ENCODE data around the gene CD74.

CD74 gene

DNA sequence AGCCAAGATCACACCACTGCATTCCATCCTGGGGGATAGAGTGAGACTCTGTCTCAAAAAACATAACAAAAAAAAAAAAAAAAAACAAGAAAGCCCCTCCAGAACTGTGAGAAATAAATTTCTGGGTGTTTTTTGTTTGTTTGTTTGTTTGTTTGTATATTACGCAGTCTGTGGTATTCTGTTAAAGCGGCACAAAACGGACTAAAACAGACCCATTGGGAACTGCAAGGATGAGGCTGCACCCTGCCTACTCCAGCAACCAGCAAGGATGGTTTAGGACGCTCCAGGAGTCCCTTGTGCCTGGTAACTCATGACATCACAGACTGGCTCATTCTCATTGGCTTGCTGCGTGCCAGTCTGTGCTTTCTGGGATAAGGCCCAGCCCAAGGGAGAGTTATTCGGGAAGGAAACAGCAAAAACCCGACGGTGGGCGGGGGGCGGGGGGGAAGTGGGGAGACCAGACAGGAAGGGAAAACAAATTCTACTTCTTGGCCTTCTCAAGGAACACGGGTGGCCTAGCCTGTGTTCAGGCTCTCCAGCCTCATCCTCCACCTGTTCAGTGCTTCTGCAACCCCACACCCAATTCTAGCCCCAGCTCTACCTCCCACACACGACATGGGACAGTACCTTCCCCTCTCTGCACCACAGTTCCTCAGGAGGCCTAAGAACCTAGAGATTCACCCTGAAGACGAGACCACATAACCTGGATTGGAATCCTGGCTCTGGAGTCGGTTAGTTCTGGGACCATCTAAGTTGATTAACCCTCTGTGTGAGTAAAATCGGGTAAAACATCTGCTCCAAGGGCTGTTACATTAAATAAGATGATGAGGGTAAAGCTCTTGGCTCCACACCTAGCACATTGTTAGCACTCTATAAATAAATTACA is 2.8 kb downstream of the CD74 start:
- H3K4me1 Mint-ChIP-seq, result peaks cover 59 to 77% of the 10 kb centered on the region in 2 donors
- peak overlapping the region; percentile 100 for H3K27ac Mint-ChIP-seq
- peak; percentile 32 to 35 for ATAC-seq (replicated peaks)
- H3K36me3 Mint-ChIP-seq, result peaks cover 68 to 77% of the 10 kb centered on the region in 2 donors
- peak overlapping the region; percentile 95 to 96 for H3K4me3 Mint-ChIP-seq
- peaks cover 6 to 16% of the 10 kb centered on the region in 2 donors for H3K27me3 Mint-ChIP-seq
- DNase-seq, result peak; percentile 73
- peaks cover 3 to 5% of the 10 kb centered on the region in 2 donors for H3K9me3 Mint-ChIP-seq

DNA sequence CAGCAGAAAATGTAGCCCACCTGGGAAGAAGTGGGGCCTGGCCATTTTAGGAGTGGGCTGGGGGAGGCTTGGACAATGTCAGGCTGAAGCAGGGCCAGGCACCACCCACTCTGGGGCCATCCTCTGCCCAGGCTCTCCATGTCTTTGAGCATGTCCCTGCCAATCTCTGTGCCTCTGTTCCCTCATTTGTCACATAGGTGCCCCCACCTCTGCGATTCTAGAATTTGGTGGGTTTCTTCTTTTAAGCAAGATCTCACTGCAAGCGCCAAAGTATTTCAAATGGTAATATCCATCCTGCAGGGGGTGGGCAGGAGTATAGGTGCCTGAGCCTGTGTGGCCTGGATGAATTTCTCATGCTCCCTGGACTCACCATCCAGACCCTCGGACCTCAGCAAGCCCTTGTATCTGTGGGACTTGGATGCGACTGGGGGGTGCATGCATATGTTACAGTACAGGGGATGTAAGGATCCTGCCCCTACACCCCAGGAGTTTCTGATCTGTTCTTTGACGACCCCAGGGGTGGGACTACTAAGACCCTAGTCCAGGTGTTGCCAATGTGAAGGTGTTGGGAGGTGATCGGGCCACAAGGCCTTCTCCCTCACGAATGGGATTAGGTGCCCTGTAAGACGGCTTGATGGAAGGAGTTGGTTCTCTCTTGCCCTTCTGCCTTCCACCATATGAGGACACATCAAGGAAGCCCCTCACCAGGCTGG is 4.3 kb downstream of the CD74 start:
- Mint-ChIP-seq H3K4me1 (peaks cover 57 to 66% of the 10 kb centered on the region in 2 donors), H3K27ac (peak overlapping the region; percentile 100), H3K36me3 (peaks cover 68 to 87% of the 10 kb centered on the region in 2 donors), H3K4me3 (peak overlapping the region; percentile 95 to 96), H3K27me3 (peaks cover 6 to 16% of the 10 kb centered on the region in 2 donors), H3K9me3 (peaks cover 3 to 5% of the 10 kb centered on the region in 2 donors)
- no peak for ATAC-seq (replicated peaks)
- DNase-seq, result no peak

DNA sequence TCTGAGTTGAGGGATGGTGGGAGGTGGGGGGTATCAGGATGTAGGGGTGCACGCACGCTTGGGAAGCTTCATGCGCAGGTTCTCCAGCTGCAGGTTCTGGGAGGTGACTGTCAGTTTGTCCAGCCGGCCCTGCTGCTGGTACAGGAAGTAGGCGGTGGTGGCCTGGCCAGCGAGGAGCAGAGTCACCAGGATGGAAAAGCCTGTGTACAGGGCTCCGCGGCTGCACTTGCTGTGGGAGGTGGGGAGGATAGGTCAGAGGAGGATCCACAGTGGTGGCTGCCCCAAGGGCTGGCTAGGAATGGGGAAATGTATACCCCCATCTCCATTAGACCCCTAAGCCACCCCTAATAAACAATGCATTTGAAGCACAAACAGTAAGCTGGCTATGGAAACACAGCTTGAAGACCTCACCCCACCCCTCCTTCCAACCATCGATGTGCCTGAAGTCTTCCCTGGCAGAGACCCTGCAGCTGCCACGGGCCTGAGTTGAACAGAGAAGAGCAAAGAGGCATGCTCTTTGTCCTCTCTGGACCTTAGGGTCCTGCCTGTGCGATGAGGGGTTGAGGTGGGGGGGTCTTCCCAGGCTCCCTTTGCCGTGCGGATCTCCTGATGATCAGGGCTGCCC is 5.5 kb downstream of the CD74 start:
- peak overlapping the region; percentile 100 for H3K27ac Mint-ChIP-seq
- peaks cover 50 to 62% of the 10 kb centered on the region in 2 donors for H3K4me1 Mint-ChIP-seq
- H3K27me3 Mint-ChIP-seq, result peaks cover 0 to 10% of the 10 kb centered on the region in 2 donors

DNA sequence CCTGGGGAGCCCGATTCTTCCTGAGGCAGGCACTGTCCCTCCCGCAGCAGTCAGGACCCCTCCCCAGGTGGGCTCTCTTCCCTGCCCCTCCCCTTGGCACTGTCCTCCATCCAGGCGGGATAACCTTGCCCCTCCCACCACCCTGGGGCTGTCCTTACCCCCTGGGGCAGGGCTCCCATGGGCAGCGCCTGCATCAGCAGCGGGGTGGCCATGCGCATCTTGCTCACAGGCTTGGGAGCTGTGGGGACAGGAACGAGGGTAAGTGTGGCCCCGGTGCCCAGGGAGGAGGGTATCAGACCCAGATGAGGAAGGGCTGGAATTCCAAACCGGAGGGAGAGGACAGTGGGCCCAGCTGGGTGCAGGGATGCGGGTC is 6.0 kb downstream of the CD74 start:
- Mint-ChIP-seq H3K27ac (peak overlapping the region; percentile 100), H3K9me3 (no peaks in the 10 kb centered on the region)

More for the DNA sequence above, 5.5 kb downstream of the CD74 start:
- peak overlapping the region; percentile 95 to 96 for H3K4me3 Mint-ChIP-seq
- H3K9me3 Mint-ChIP-seq, result no peaks in the 10 kb centered on the region
- DNase-seq (no peak), ATAC-seq (replicated peaks) (no peak)
- H3K36me3 Mint-ChIP-seq, result peaks cover 68 to 91% of the 10 kb centered on the region in 2 donors

DNA sequence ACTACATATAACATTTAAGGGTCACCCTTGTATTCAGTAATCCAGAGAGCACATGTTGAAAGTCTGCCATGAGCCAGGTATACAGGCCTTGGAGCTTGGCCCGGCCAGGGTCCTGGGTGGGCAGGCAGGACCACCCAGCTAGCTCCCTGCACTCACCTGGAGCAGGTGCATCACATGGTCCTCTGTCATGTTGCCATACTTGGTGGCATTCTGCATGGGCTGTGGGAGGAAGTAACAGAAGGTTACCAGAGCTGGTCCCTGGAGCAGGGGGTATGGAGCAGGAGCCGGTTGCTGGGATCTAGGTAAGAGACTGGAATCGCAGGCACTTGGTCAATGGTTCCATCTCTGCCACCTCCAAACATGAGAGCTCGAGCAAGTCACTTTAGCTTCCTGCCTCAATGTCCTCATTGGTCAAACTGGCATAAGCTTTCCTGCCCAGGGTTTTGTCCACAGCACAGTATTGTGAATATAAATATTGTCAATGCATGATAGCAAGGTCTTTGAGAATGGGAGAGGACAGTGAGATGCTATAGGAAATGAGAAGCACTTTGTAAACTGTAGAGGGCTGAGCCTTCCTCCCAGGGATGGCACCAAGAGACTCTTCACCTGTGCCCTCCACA is 6.5 kb downstream of the CD74 start:
- H3K27me3 Mint-ChIP-seq, result peaks cover 0 to 10% of the 10 kb centered on the region in 2 donors
- peak overlapping the region; percentile 100 for H3K27ac Mint-ChIP-seq
- H3K9me3 Mint-ChIP-seq, result no peaks in the 10 kb centered on the region
- peaks cover 58 to 70% of the 10 kb centered on the region in 2 donors for H3K4me1 Mint-ChIP-seq
- peaks cover 70 to 92% of the 10 kb centered on the region in 2 donors for H3K36me3 Mint-ChIP-seq
- ATAC-seq (replicated peaks), result no peak
- H3K4me3 Mint-ChIP-seq, result peak overlapping the region; percentile 95 to 96
- no peak for DNase-seq

More for the DNA sequence above, 6.0 kb downstream of the CD74 start:
- DNase-seq (no peak), ATAC-seq (replicated peaks) (no peak)
- H3K27me3 Mint-ChIP-seq, result peaks cover 0 to 10% of the 10 kb centered on the region in 2 donors
- peaks cover 53 to 65% of the 10 kb centered on the region in 2 donors for H3K4me1 Mint-ChIP-seq
- peaks cover 71 to 92% of the 10 kb centered on the region in 2 donors for H3K36me3 Mint-ChIP-seq
- peak overlapping the region; percentile 95 to 96 for H3K4me3 Mint-ChIP-seq

DNA sequence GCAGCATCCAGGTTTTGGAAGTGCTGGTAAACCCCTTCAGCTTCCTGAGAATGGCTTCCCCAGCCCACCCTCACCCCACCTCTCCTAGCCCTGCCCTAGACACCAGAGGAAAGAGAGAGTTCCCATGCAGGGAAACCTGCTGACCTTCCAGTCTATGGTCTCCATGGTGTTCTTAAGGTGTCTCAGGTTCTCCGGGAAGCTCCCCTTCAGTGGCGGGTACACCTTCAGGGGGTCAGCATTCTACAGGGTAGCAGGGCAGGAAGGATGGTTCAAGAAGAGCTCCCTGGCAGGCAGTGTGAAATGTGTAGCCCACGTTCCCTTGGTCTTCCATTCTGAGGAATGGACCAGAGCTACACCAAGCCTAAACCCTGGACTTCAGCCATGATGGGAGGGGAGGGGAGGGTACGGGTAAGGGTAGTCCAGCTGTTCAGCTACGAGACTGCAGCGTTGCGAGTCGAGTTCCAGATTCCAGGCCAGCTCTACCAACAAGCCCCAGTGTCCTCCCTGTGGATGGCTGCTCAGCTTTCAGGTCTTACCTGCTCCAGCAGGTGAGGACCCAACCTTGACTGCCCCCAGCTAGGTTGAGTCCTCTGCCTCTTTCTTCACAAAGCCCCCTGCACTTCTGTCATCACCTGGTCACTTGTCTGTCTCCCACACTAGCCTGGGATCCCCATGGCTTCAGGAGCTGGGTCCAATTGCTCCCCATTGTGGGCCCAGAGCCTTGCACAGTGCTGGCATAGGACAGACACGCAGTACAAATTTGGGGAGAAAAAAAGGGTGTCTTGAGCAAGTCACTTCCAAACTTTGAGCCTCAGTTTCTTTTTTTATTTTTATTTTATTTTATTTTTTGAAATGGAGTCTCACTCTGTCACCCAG is 7.5 kb downstream of the CD74 start:
- H3K9me3 Mint-ChIP-seq, result no peaks in the 10 kb centered on the region
- peaks cover 3 to 6% of the 10 kb centered on the region in 2 donors for H3K27me3 Mint-ChIP-seq
- peaks cover 60 to 74% of the 10 kb centered on the region in 2 donors for H3K4me1 Mint-ChIP-seq
- peak overlapping the region; percentile 91 for H3K27ac Mint-ChIP-seq
- DNase-seq (no peak), ATAC-seq (replicated peaks) (no peak)
- peak overlapping the region; percentile 30 to 59 for H3K4me3 Mint-ChIP-seq
- peaks cover 67 to 90% of the 10 kb centered on the region in 2 donors for H3K36me3 Mint-ChIP-seq

DNA sequence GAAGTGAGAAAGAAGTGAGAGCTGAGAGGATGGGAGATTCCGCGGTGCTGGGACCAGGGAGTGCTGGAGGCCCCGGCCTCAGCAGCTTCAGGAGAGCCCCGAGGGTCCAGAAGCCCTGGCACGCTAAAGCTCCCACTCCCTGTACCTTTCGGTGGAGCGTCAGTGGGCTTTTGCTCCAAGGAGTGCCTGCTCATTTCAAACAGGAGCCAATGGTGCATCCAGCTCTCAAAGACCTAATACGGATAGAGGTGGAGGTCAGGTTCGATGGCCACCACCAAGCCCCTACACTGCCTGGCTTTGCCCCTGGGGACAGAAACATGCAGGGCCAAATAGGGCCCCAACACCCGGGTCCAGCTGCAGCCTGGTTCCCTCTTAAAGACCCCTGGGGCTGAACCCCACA is 8.2 kb downstream of the CD74 start:
- ATAC-seq (replicated peaks) (no peak), DNase-seq (no peak)
- Mint-ChIP-seq H3K9me3 (no peaks in the 10 kb centered on the region), H3K27ac (peak overlapping the region; percentile 81), H3K27me3 (peaks cover 0 to 6% of the 10 kb centered on the region in 2 donors), H3K36me3 (peaks cover 65 to 89% of the 10 kb centered on the region in 2 donors), H3K4me1 (peaks cover 60 to 74% of the 10 kb centered on the region in 2 donors), H3K4me3 (peak overlapping the region in 1 of 2 donors; percentile 32)

DNA sequence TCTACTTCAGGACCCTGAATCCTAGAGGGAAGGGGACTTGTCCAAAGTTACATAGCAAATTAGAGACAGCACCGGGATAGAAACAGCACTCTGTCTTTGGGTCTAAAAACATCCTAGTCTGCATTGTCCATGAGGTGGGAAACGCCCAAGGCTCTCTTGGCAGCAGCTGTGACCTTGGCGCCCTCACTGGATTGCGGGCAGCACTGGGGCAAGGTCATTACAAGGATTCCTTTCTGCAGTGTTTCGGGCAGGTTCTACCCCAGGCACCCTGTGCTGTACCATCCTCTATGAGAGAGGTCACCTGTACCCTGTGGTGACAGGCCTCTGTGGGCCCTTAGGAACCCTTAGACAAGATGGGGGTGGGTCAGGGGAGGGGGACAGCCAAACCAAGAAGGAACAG is 8.6 kb downstream of the CD74 start:
- Mint-ChIP-seq H3K4me3 (peak overlapping the region in 1 of 2 donors; percentile 32), H3K4me1 (peaks cover 61 to 74% of the 10 kb centered on the region in 2 donors), H3K36me3 (peaks cover 63 to 88% of the 10 kb centered on the region in 2 donors), H3K27ac (peak overlapping the region; percentile 81), H3K27me3 (peaks cover 0 to 6% of the 10 kb centered on the region in 2 donors), H3K9me3 (no peaks in the 10 kb centered on the region)
- no peak for DNase-seq
- ATAC-seq (replicated peaks), result no peak

DNA sequence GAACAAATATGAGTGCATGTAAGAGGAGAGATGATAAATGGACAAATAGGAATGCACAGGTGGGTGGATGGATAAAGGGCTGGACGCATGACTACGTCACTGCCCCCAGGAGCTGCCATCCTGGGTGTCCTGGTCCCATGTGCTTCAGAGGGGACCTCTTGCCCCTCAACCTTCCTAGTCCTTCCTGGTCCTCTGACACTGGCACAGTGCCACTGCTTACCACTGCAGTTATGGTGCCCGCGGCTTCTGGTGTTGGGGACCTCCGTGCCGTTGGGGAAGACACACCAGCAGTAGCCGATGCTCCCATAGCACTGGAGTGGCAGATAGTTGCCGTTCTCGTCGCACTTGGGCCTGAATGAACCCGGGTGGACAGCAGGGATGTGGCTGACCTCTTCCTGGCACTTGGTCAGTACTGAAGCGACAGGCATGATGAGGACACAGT is 9.8 kb downstream of the CD74 start:
- H3K4me3 Mint-ChIP-seq, result peak overlapping the region; percentile 3 to 8
- H3K27me3 Mint-ChIP-seq, result peaks cover 0 to 6% of the 10 kb centered on the region in 2 donors
- peaks cover 60 to 74% of the 10 kb centered on the region in 2 donors for H3K4me1 Mint-ChIP-seq
- H3K27ac Mint-ChIP-seq, result peak overlapping the region; percentile 98
- DNase-seq (no peak), ATAC-seq (replicated peaks) (no peak)
- no peaks in the 10 kb centered on the region for H3K9me3 Mint-ChIP-seq
- H3K36me3 Mint-ChIP-seq, result peaks cover 60 to 88% of the 10 kb centered on the region in 2 donors

DNA sequence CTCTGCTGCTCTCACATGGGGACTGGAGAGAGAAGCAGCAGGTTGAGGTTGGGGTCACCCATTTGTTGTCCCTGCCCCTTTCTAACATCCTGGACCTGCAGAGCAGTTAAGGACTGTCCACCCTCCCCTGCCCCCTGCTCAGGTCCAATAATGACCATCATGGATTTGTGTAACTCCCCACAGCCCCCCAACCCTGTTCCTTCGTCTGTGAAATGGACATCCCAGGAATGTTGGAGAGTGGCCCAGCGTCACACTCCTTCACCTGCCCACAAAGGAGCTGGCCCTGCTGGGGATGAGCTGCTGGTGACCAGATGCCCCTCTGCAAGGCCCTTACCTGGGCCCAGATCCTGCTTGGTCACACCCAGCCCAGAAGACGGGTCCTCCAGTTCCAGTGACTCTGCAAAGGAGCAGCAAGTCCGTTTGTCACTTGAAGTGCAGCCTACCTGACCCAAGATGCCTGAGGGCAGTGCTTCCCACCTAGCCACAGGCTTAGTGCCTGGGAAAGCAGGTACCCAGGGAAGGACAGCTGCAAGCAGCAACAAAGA is 10.4 kb downstream of the CD74 start:
- Mint-ChIP-seq H3K4me3 (peak overlapping the region; percentile 3 to 45), H3K27me3 (peaks cover 0 to 6% of the 10 kb centered on the region in 2 donors), H3K27ac (peak overlapping the region; percentile 98), H3K36me3 (peaks cover 58 to 86% of the 10 kb centered on the region in 2 donors), H3K4me1 (peaks cover 60 to 72% of the 10 kb centered on the region in 2 donors), H3K9me3 (no peaks in the 10 kb centered on the region)
- ATAC-seq (replicated peaks) (no peak), DNase-seq (no peak)

DNA sequence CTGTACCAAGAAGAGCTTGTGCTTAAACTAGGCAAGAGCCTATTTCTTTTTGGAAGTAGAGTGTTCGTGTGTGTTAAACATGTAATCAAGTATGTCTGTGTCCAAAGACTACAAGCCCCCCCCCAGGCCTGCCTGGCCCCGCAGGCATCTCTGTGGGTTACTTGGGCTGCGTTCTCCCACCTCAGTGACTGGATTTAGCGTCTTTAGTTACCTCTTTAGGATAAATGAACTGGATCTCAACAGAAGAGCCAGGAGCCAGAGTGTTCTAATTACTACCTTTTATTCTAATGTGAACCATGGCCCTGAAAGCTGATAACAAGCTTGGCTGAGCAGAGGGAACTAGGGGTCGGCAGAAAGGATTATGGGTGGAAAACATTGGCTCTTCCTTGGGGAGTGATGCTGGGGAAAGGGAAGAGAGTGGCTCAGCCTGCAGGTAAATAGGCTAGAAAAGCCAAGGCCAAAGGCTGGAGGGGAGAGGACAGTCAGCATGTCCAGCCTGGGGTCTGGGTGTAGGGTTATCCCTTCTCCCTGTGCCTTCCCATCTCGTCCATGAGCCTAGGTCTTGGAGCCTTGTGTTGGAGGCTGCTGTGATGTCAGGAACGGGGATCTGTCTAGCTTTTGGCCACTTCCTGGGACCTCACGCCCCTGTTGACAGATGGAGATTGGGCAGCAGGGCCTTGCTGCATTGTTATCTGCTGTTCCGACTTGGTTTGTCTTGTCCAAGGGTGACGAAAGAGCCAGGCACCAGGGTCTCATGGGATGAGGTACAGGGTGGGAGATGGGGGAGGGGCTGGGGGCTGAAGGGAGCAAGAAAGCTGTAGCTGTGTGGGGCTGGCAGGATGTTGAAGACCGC is 11.1 kb downstream of the CD74 start:
- Mint-ChIP-seq H3K27ac (peak overlapping the region; percentile 98), H3K36me3 (peaks cover 53 to 84% of the 10 kb centered on the region in 2 donors), H3K9me3 (no peaks in the 10 kb centered on the region), H3K4me3 (peak overlapping the region; percentile 45 to 51), H3K27me3 (peaks cover 0 to 6% of the 10 kb centered on the region in 2 donors), H3K4me1 (peaks cover 54 to 66% of the 10 kb centered on the region in 2 donors)
- ATAC-seq (replicated peaks) (peak in 1 of 2 donors; percentile 0), DNase-seq (peak; percentile 11)

DNA sequence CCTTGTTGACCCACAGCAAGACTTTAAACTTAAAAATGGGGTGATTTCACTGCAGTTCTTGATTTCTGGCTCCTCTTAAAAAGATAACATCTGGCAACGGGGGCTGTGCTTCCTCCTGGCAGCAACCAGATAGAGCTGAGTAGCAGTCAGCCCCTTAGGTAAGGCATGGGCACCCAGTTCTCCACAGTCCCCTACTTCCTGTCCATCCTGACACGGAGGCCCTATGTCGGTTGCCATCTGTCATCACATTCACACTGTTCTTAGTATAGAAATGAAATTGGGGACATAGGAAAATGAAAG is 11.7 kb downstream of the CD74 start:
- DNase-seq (peak; percentile 18), ATAC-seq (replicated peaks) (peak; percentile 4 to 10)
- H3K4me3 Mint-ChIP-seq, result peak overlapping the region; percentile 45 to 51
- H3K36me3 Mint-ChIP-seq, result peaks cover 54 to 84% of the 10 kb centered on the region in 2 donors
- H3K27ac Mint-ChIP-seq, result peak overlapping the region; percentile 98
- H3K27me3 Mint-ChIP-seq, result peaks cover 0 to 6% of the 10 kb centered on the region in 2 donors
- no peaks in the 10 kb centered on the region for H3K9me3 Mint-ChIP-seq
- peaks cover 54 to 64% of the 10 kb centered on the region in 2 donors for H3K4me1 Mint-ChIP-seq

Data from stimulated activated naive B cell treated with anti-CD40 and anti-IgM and Interleukin-4, amounts not matched to agents 10 μg/mL and 1 μg/mL and 100 μg/mL, for 72 hours (primary cell).